ENCODE measurements around the gene UBA6.
"Not testable (repeated sequence)": the region's sequence is repeated elsewhere in the genome, so short reads cannot be mapped to it uniquely, and the experiment has no call there.

Gene UBA6

GRCh38 chr4:67713529-67714247 lies 12.7 kb upstream of the UBA6 start:
- no peak for DNase-seq

- DNase-seq = no peak
These were observed 11.9 kb upstream of the UBA6 start for GRCh38 chr4:67712650-67713528.

- DNase-seq = no peak
These were observed 11.2 kb upstream of the UBA6 start for GRCh38 chr4:67712000-67712625.

GRCh38 chr4:67706682-67707081 lies 5.7 kb upstream of the UBA6 start:
- DNase-seq = not testable (repeated sequence)

GRCh38 chr4:67704843-67705242 lies 3.9 kb upstream of the UBA6 start:
- DNase-seq = no peak

GRCh38 chr4:67702166-67702565 lies 1.2 kb upstream of the UBA6 start:
- no peak for DNase-seq

- no peak for DNase-seq
These were observed 529 bp upstream of the UBA6 start for GRCh38 chr4:67701517-67701850.

GRCh38 chr4:67700116-67700737 lies 728 bp downstream of the UBA6 start:
- no peak for DNase-seq

GRCh38 chr4:67699603-67700002 lies 1.4 kb downstream of the UBA6 start:
- DNase-seq = no peak

- DNase-seq = no peak
These were observed 2.9 kb downstream of the UBA6 start for GRCh38 chr4:67697860-67698687.

- DNase-seq = no peak
These were observed 4.9 kb downstream of the UBA6 start for GRCh38 chr4:67696061-67696460.

- no peak for DNase-seq
These were observed 6.3 kb downstream of the UBA6 start for GRCh38 chr4:67694662-67695061.

GRCh38 chr4:67691328-67691727 lies 9.6 kb downstream of the UBA6 start:
- no peak for DNase-seq

- DNase-seq = no peak
These were observed 13.3 kb downstream of the UBA6 start for GRCh38 chr4:67687636-67688035.

GRCh38 chr4:67685532-67685859 lies 15.5 kb downstream of the UBA6 start:
- DNase-seq = no peak

GRCh38 chr4:67684839-67685531 lies 16.0 kb downstream of the UBA6 start:
- no peak for DNase-seq

GRCh38 chr4:67682266-67682665 lies 18.7 kb downstream of the UBA6 start:
- DNase-seq = no peak

- DNase-seq = no peak
These were observed 20.3 kb downstream of the UBA6 start for GRCh38 chr4:67680581-67681222.

- no peak for DNase-seq
These were observed 22.3 kb downstream of the UBA6 start for GRCh38 chr4:67678612-67679011.

GRCh38 chr4:67674098-67674497 lies 26.9 kb downstream of the UBA6 start:
- DNase-seq = no peak

- no peak for DNase-seq
These were observed 32.6 kb downstream of the UBA6 start for GRCh38 chr4:67668315-67668714.

- DNase-seq = no peak
These were observed 40.5 kb downstream of the UBA6 start for GRCh38 chr4:67660418-67660817.

Measured in cerebellar nuclear complex (tissue), 1 donor.